DND-41 (cell line): ENCODE results near the gene POLD2.

Source experiments
- CTCF ChIP-seq: IDR thresholded peaks from 2 replicates; pipeline ENCODE4 v1.5.1; 2012; ENCODE audit warnings: borderline replicate concordance, low read length, moderate library complexity, mild to moderate bottlenecking; ENCODE audit not compliant: poor library complexity, severe bottlenecking; ENCODE audit errors: extremely low read depth
- EZH2 ChIP-seq: IDR thresholded peaks from 3 replicates; pipeline ENCODE4 v1.6.1; 2012; ENCODE audit warnings: borderline replicate concordance, low read depth, mild to moderate bottlenecking, moderate library complexity, low read length, inconsistent platforms; ENCODE audit not compliant: severe bottlenecking

GRCh38 chr7:44075296-44076075 lies 47.9 kb downstream of the POLD2 start:
- TF ChIP-seq CTCF (no peak), EZH2 (no peak)
